ENCODE results near the gene WDFY2. TPM values are rescaled to one million over a fixed set of nuclear protein-coding genes. Genes with fewer than 3 reads are reported as not detected.
"Not testable (repeated sequence)": the region's sequence is repeated elsewhere in the genome, so short reads cannot be mapped to it uniquely, and the experiment has no call there.

The WDFY2 gene
- polyA plus RNA-seq, 2 donors = 5.4 to 6.9 TPM

DNA sequence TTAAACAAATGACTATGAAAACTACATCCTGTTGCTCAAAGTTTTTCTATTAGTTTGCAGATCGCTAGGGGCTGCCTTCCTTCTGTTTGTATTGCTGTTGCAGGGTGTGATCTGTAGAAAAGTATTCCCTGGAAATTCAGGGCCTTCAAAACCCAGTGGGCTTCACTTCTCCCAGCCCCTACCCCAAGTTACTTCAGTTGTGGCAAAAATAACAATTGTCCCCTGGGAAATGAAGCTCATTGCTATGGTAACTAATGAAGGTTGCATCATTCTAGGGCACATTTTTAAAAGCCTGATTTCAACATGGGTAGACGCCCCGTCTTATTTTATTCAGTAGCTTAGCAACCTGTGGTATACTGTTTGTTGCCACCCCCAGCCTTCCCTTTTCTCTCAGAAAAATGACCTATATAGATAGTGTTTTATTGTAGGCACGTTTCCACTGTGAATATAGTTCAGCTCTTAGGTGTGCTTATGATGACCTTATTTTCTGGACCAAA is 60.9 kb downstream of the WDFY2 start:
- Histone ChIP-seq H3K36me3 (ENCODE audit: control insufficient read depth in 2 of 2, insufficient read depth in 2 of 2, low read length in 1 of 2) (no peaks in the 10 kb centered on the region), H3K27ac (ENCODE audit: low read depth in 2 of 2, low read length in 1 of 2) (no peak overlapping the region), H3K4me1 (ENCODE audit: control insufficient read depth in 2 of 2, insufficient read depth in 2 of 2, low read length in 1 of 2) (peaks cover 0 to 3% of the 10 kb centered on the region in 2 donors), H3K9me3 (ENCODE audit: control insufficient read depth in 2 of 2, insufficient read depth in 1 of 2, low read depth in 1 of 2, low read length in 1 of 2) (no peaks in the 10 kb centered on the region), H3K4me3 (ENCODE audit: low read depth in 1 of 2, low read length in 2 of 2) (no peak overlapping the region), H3K27me3 (ENCODE audit: control insufficient read depth in 1 of 2, insufficient read depth in 2 of 2, low read length in 2 of 2) (no peaks in the 10 kb centered on the region)
- WGBS, 2 donors = 16 to 18% methylated on average over 4 of the region's 4 CpGs

DNA sequence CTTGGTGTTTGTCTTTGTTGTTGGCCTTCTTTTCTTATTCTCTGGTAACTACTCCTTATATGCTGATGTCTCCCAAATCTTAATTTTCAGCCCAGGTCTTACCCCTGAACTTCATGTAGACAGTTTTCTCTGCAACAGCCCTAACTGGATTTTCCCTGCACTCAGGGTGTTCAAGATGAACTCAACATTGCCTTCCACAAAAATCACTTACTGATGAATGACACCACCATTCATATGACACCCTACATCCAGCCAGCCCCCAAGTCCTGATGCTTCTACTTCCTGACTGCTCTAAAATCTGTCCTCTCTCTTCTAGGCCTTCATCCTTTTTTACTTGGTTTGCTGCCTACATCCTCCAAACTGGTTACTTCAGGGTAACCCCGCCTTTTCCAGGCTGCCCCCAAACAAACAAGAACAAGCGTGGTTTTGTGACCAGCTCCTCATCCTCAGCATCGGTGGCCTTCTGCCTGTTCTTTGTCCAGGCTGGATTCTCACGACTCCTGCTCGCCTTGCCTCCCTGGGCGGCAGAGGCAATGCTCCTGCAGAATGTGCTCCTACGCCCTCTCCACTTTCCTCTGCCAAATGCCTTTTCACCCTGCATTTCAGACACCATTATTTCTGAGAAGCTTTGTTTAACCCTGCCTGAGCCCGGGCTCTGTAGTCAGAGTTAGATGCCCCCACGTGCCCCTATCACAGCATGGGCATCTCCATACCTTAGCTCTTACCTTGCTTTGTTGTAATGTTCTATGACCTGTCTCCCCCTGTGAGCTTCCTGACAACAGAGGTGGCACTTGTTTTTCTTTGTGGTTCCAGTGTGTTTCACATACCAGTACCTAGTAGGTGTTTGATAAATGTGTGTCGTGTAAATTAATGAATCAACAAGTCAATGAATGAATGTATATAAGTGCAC is 61.8 kb downstream of the WDFY2 start:
- Histone ChIP-seq H3K36me3 (ENCODE audit: control insufficient read depth in 2 of 2, insufficient read depth in 2 of 2, low read length in 1 of 2) (no peaks in the 10 kb centered on the region), H3K27me3 (ENCODE audit: control insufficient read depth in 1 of 2, insufficient read depth in 2 of 2, low read length in 2 of 2) (no peaks in the 10 kb centered on the region), H3K4me1 (ENCODE audit: control insufficient read depth in 2 of 2, insufficient read depth in 2 of 2, low read length in 1 of 2) (peaks cover 0 to 3% of the 10 kb centered on the region in 2 donors), H3K9me3 (ENCODE audit: control insufficient read depth in 2 of 2, insufficient read depth in 1 of 2, low read depth in 1 of 2, low read length in 1 of 2) (no peaks in the 10 kb centered on the region), H3K4me3 (ENCODE audit: low read depth in 1 of 2, low read length in 2 of 2) (no peak overlapping the region), H3K27ac (ENCODE audit: low read depth in 2 of 2, low read length in 1 of 2) (no peak overlapping the region)
- 86 to 88% methylated on average over 10 of the region's 10 CpGs for WGBS, 2 donors

DNA sequence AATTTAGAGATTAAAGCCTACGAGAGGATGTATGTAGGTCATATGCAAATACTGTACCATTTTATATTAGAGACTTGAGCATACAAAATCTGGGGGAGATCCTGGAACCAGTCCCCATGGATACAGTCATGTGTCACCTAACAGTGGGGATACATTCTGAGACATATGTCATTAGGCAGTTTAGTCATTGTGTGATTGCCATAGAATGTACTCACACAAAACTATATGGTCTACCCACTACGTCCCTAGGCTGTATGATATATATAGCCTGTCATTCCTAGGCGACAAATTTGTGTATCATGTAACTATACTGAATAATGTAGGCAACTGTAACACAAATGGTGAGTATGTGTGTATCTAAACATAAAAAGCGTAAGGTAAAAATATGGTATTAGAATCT is 62.8 kb downstream of the WDFY2 start:
- H3K4me1 ChIP-seq (ENCODE audit: control insufficient read depth in 2 of 2, insufficient read depth in 2 of 2, low read length in 1 of 2) = peaks cover 0 to 3% of the 10 kb centered on the region in 2 donors
- WGBS, 2 donors = 93 to 96% methylated on average over 4 of the region's 4 CpGs
- no peaks in the 10 kb centered on the region for H3K36me3 ChIP-seq (ENCODE audit: control insufficient read depth in 2 of 2, insufficient read depth in 2 of 2, low read length in 1 of 2)
- H3K27me3 ChIP-seq (ENCODE audit: control insufficient read depth in 1 of 2, insufficient read depth in 2 of 2, low read length in 2 of 2) = no peaks in the 10 kb centered on the region
- no peak overlapping the region for H3K4me3 ChIP-seq (ENCODE audit: low read depth in 1 of 2, low read length in 2 of 2)
- no peaks in the 10 kb centered on the region for H3K9me3 ChIP-seq (ENCODE audit: control insufficient read depth in 2 of 2, insufficient read depth in 1 of 2, low read depth in 1 of 2, low read length in 1 of 2)
- no peak overlapping the region for H3K27ac ChIP-seq (ENCODE audit: low read depth in 2 of 2, low read length in 1 of 2)

DNA sequence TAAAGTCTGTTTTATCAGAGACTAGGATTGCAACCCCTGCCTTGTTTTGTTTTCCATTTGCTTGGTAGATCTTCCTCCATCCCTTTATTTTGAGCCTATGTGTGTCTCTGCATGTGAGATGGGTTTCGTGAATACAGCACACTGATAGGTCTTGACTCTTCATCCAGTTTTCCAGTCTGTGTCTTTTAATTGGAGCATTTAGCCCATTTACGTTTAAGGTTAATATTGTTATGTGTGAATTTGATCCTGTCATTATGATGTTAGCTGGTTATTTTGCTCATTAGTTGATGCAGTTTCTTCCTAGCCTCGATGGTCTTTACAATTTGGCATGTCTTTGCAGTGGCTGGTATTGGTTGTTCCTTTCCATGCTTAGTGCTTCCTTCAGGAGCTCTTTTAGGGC is 67.9 kb downstream of the WDFY2 start:
- not testable (repeated sequence) for H3K27ac ChIP-seq (ENCODE audit: low read depth in 2 of 2, low read length in 1 of 2); H3K36me3 ChIP-seq (ENCODE audit: control insufficient read depth in 2 of 2, insufficient read depth in 2 of 2, low read length in 1 of 2); H3K27me3 ChIP-seq (ENCODE audit: control insufficient read depth in 1 of 2, insufficient read depth in 2 of 2, low read length in 2 of 2); H3K4me3 ChIP-seq (ENCODE audit: low read depth in 1 of 2, low read length in 2 of 2); H3K9me3 ChIP-seq (ENCODE audit: control insufficient read depth in 2 of 2, insufficient read depth in 1 of 2, low read depth in 1 of 2, low read length in 1 of 2); H3K4me1 ChIP-seq (ENCODE audit: control insufficient read depth in 2 of 2, insufficient read depth in 2 of 2, low read length in 1 of 2)
- WGBS, 2 donors = 92 to 95% methylated on average over 3 of the region's 3 CpGs

DNA sequence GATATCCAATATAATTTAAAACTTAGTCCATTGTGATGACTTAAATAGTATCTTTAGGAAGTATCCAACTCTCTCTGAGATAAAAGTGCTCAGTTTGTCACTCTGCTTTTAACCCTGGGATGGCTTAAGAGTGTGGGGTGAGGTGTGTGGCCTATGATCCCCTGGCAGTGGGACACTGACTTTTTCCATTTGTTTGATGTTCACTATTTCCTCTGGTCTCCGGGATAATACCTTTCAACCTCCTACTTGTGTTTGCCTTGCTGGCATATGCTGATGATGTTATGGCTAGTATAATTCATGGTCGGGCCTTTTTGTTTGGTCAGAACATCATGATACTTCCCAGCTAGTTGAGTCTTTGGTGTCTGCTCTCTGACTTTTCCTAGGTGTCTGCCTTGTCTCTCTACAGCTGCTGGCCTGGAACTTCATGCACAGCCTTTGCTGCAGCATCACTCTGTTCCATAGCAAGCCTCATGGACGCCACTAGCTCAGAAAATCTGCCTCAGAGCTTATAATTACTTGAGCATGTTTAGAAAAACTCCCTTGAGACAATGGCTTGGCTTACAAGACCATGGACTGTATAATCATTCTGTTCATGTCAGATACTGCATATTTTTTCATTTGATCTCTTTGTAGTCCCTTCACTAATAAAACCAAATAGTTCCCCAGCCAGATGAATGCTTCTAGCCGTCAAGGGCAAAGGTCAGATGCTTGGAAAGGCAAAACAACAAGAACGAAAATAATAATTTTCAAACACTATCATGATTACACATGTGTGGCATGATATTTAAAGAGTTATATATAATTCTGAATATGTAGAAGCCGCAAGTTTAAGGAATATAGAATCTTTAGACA is 75.2 kb downstream of the WDFY2 start:
- no peaks in the 10 kb centered on the region for H3K36me3 ChIP-seq (ENCODE audit: control insufficient read depth in 2 of 2, insufficient read depth in 2 of 2, low read length in 1 of 2)
- peaks cover 0 to 6% of the 10 kb centered on the region in 2 donors for H3K4me1 ChIP-seq (ENCODE audit: control insufficient read depth in 2 of 2, insufficient read depth in 2 of 2, low read length in 1 of 2)
- no peaks in the 10 kb centered on the region for H3K9me3 ChIP-seq (ENCODE audit: control insufficient read depth in 2 of 2, insufficient read depth in 1 of 2, low read depth in 1 of 2, low read length in 1 of 2)
- H3K27me3 ChIP-seq (ENCODE audit: control insufficient read depth in 1 of 2, insufficient read depth in 2 of 2, low read length in 2 of 2) = no peaks in the 10 kb centered on the region
- 79 to 81% methylated on average over 6 of the region's 6 CpGs for WGBS, 2 donors
- no peak overlapping the region for H3K4me3 ChIP-seq (ENCODE audit: low read depth in 1 of 2, low read length in 2 of 2)
- H3K27ac ChIP-seq (ENCODE audit: low read depth in 2 of 2, low read length in 1 of 2) = no peak overlapping the region

DNA sequence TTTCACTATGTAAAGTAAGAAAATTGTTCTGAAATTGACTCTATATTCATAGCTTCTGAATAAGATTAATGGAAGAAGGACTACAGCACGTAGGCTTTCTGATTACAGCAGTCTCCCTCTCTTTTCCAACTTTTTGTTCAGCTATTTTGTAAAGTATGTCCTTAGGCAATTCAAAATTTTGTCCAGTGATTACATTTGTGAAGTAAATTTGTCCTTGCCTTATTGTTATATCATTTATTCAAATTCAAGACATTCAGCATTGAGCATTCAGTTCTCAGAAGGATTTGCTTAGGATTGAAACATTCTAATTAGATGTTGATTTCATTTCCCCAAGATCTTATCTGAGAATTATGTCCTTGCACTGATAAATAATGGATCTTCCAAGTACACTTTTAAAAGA is 76.6 kb downstream of the WDFY2 start:
- no peak overlapping the region for H3K4me3 ChIP-seq (ENCODE audit: low read depth in 1 of 2, low read length in 2 of 2)
- H3K9me3 ChIP-seq (ENCODE audit: control insufficient read depth in 2 of 2, insufficient read depth in 1 of 2, low read depth in 1 of 2, low read length in 1 of 2) = no peaks in the 10 kb centered on the region
- 89 to 91% methylated on average over 1 of the region's 1 CpG for WGBS, 2 donors

DNA sequence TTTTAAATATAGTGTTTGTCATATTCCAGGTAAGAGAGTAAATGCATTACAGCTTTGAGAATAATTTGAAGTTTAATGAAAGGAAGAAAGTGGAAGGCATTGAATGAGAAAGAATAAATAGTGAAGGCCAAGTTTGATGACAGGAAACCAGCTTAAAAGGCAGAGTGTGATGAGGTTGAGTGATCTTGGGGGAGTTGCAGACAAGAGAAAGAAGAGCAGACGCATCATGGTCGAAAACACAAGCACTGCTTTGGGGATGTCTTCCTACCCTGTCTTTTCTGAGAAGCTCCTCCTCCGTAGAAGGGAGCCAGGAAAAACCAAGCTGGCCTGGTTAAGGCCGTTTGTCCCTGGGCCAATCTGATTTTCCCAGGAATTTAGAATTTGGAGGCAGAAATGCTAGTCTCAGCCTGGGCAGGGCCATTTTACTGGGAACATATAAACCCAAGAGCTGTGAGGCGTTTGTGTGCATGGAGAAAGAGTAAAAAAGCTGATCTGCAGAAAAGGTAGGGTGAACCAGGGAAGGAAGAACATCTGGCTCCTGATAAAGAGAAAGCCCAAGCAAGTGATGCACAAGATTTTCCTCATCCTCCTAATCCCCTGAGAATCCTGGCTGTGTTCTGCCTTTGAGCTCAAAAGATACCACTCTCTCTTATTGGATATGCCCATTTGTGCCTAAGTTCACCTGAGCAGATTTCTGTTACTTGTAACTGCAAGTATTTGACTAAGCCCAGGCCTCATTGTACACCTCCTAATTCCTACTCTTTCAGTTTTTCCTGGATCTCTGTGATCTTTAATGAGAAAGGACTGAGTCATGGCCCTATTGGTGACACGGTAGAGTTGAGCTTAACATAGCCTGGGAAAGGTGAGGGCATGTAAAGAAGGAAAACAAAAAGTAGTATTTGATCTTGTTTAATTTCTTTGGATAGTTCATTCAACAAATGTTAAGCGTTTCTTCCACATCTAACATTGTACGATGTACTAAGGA is 80.0 kb downstream of the WDFY2 start:
- Histone ChIP-seq H3K9me3 (ENCODE audit: control insufficient read depth in 2 of 2, insufficient read depth in 1 of 2, low read depth in 1 of 2, low read length in 1 of 2) (no peaks in the 10 kb centered on the region), H3K4me1 (ENCODE audit: control insufficient read depth in 2 of 2, insufficient read depth in 2 of 2, low read length in 1 of 2) (peaks cover 0 to 8% of the 10 kb centered on the region in 2 donors), H3K4me3 (ENCODE audit: low read depth in 1 of 2, low read length in 2 of 2) (no peak overlapping the region), H3K27ac (ENCODE audit: low read depth in 2 of 2, low read length in 1 of 2) (peak overlapping the region; percentile 52 to 67), H3K36me3 (ENCODE audit: control insufficient read depth in 2 of 2, insufficient read depth in 2 of 2, low read length in 1 of 2) (no peaks in the 10 kb centered on the region), H3K27me3 (ENCODE audit: control insufficient read depth in 1 of 2, insufficient read depth in 2 of 2, low read length in 2 of 2) (no peaks in the 10 kb centered on the region)
- WGBS, 2 donors = 65 to 70% methylated on average over 8 of the region's 8 CpGs

More for the DNA sequence above, 76.6 kb downstream of the WDFY2 start:
- Histone ChIP-seq H3K27ac (ENCODE audit: low read depth in 2 of 2, low read length in 1 of 2) (no peak overlapping the region), H3K27me3 (ENCODE audit: control insufficient read depth in 1 of 2, insufficient read depth in 2 of 2, low read length in 2 of 2) (no peaks in the 10 kb centered on the region), H3K4me1 (ENCODE audit: control insufficient read depth in 2 of 2, insufficient read depth in 2 of 2, low read length in 1 of 2) (peaks cover 0 to 8% of the 10 kb centered on the region in 2 donors), H3K36me3 (ENCODE audit: control insufficient read depth in 2 of 2, insufficient read depth in 2 of 2, low read length in 1 of 2) (no peaks in the 10 kb centered on the region)

DNA sequence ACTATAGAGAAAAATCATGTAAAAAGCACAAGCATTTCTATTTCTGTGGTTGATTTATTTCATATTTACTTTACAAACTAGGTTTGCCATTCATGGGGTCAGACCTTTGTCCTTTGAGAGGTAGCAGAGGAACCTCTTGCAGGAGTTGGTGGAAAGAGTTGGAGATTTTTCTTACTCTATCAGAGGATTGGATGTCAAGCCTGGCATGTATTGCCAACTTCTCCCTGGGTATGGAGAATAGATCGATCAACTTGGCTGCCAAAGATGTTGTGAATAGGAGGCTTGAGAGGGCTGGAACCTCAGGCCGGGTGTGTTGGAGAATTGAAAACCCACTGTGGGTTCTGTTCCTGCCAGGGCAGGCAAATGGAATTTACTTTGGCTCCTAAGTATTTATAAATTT is 81.2 kb downstream of the WDFY2 start:
- WGBS, 2 donors = 51 to 73% methylated on average over 2 of the region's 2 CpGs
- no peak overlapping the region for H3K27ac ChIP-seq (ENCODE audit: low read depth in 2 of 2, low read length in 1 of 2)
- no peak overlapping the region for H3K4me3 ChIP-seq (ENCODE audit: low read depth in 1 of 2, low read length in 2 of 2)
- H3K9me3 ChIP-seq (ENCODE audit: control insufficient read depth in 2 of 2, insufficient read depth in 1 of 2, low read depth in 1 of 2, low read length in 1 of 2) = no peaks in the 10 kb centered on the region
- H3K27me3 ChIP-seq (ENCODE audit: control insufficient read depth in 1 of 2, insufficient read depth in 2 of 2, low read length in 2 of 2) = no peaks in the 10 kb centered on the region
- peaks cover 0 to 8% of the 10 kb centered on the region in 2 donors for H3K4me1 ChIP-seq (ENCODE audit: control insufficient read depth in 2 of 2, insufficient read depth in 2 of 2, low read length in 1 of 2)
- no peaks in the 10 kb centered on the region for H3K36me3 ChIP-seq (ENCODE audit: control insufficient read depth in 2 of 2, insufficient read depth in 2 of 2, low read length in 1 of 2)

DNA sequence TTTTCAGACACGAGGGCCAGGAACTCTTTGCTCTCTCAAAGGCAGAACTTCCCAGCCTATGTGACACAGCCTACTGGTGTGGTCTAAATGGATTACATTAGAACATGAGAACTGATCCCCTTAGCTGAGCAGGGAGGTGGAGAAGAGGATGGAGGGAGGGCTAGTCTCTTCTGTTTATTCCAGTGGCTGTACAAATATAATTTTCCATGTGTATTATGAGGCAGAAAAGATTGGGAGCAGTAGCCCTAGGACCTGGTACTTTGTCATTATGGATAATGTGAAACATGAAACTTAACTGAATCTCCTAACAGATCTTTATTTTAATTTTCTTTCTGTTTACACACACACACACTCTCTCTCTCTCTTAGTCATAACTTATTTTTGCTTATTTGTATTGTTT is 82.1 kb downstream of the WDFY2 start:
- Histone ChIP-seq H3K36me3 (ENCODE audit: control insufficient read depth in 2 of 2, insufficient read depth in 2 of 2, low read length in 1 of 2) (no peaks in the 10 kb centered on the region), H3K27ac (ENCODE audit: low read depth in 2 of 2, low read length in 1 of 2) (no peak overlapping the region), H3K4me1 (ENCODE audit: control insufficient read depth in 2 of 2, insufficient read depth in 2 of 2, low read length in 1 of 2) (peaks cover 0 to 8% of the 10 kb centered on the region in 2 donors), H3K4me3 (ENCODE audit: low read depth in 1 of 2, low read length in 2 of 2) (no peak overlapping the region), H3K9me3 (ENCODE audit: control insufficient read depth in 2 of 2, insufficient read depth in 1 of 2, low read depth in 1 of 2, low read length in 1 of 2) (no peaks in the 10 kb centered on the region), H3K27me3 (ENCODE audit: control insufficient read depth in 1 of 2, insufficient read depth in 2 of 2, low read length in 2 of 2) (no peaks in the 10 kb centered on the region)
- 61 to 67% methylated on average over 1 of the region's 1 CpG for WGBS, 2 donors
